ENCODE results near the gene SGCA. TPM values are rescaled to one million over a fixed set of nuclear protein-coding genes. Genes with fewer than 3 reads are reported as not detected.

The SGCA gene
- polyA plus RNA-seq, 1 donor from 2014 or later = 0.43 TPM

DNA sequence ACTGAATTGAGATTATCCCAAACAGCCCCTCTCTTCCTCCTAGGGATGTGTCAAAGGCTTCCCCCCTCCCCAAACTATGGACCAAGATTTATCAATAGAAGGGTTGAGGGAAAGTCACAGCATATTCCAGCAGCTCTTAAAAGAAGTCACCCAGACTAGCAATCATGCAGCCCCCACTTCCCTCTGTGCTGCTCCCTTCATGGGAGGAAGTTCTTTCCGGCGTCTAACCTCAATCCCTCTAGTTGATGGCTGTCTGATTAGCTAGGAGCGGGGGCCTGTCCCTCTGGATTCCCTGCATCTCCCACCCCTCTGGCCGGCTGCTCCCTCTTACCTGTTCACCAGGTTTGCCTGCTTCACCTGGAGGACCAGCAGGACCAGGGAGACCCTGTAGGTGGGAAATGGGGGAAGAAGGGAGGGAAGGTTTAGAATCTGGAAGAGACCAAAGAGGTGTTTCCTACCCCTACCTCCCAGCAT, 26.4 kb downstream of the SGCA start:
- TF ChIP-seq, protein P1, sequence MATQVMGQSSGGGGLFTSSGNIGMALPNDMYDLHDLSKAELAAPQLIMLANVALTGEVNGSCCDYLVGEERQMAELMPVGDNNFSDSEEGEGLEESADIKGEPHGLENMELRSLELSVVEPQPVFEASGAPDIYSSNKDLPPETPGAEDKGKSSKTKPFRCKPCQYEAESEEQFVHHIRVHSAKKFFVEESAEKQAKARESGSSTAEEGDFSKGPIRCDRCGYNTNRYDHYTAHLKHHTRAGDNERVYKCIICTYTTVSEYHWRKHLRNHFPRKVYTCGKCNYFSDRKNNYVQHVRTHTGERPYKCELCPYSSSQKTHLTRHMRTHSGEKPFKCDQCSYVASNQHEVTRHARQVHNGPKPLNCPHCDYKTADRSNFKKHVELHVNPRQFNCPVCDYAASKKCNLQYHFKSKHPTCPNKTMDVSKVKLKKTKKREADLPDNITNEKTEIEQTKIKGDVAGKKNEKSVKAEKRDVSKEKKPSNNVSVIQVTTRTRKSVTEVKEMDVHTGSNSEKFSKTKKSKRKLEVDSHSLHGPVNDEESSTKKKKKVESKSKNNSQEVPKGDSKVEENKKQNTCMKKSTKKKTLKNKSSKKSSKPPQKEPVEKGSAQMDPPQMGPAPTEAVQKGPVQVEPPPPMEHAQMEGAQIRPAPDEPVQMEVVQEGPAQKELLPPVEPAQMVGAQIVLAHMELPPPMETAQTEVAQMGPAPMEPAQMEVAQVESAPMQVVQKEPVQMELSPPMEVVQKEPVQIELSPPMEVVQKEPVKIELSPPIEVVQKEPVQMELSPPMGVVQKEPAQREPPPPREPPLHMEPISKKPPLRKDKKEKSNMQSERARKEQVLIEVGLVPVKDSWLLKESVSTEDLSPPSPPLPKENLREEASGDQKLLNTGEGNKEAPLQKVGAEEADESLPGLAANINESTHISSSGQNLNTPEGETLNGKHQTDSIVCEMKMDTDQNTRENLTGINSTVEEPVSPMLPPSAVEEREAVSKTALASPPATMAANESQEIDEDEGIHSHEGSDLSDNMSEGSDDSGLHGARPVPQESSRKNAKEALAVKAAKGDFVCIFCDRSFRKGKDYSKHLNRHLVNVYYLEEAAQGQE (IDR thresholded peaks at IDR 0.05; ENCODE audit: borderline replicate concordance) = no peak
- TF ChIP-seq, protein P2, sequence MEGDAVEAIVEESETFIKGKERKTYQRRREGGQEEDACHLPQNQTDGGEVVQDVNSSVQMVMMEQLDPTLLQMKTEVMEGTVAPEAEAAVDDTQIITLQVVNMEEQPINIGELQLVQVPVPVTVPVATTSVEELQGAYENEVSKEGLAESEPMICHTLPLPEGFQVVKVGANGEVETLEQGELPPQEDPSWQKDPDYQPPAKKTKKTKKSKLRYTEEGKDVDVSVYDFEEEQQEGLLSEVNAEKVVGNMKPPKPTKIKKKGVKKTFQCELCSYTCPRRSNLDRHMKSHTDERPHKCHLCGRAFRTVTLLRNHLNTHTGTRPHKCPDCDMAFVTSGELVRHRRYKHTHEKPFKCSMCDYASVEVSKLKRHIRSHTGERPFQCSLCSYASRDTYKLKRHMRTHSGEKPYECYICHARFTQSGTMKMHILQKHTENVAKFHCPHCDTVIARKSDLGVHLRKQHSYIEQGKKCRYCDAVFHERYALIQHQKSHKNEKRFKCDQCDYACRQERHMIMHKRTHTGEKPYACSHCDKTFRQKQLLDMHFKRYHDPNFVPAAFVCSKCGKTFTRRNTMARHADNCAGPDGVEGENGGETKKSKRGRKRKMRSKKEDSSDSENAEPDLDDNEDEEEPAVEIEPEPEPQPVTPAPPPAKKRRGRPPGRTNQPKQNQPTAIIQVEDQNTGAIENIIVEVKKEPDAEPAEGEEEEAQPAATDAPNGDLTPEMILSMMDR (IDR thresholded peaks at IDR 0.05; ENCODE audit: poor library complexity, severe bottlenecking) = no peak
- TF ChIP-seq POLR2AphosphoS5 (IDR thresholded peaks at IDR 0.05) (no peak), EP300 (conservative IDR thresholded peaks at IDR 0.05; ENCODE audit: poor library complexity, severe bottlenecking) (no peak), TAF1 (IDR thresholded peaks at IDR 0.05; ENCODE audit: low read depth) (no peak), EZH2 (IDR thresholded peaks at IDR 0.05; ENCODE audit: borderline replicate concordance, insufficient read depth, low read length, poor library complexity, severe bottlenecking) (no peak), SMC3 (conservative IDR thresholded peaks at IDR 0.05; ENCODE audit: poor library complexity) (no peak), MXI1 (conservative IDR thresholded peaks at IDR 0.05; ENCODE audit: poor library complexity, severe bottlenecking) (no peak), RAD21 (conservative IDR thresholded peaks at IDR 0.05) (no peak)
- no peak overlapping the region for H3K4me2 ChIP-seq (ENCODE audit: low read length)
- H3K36me3 ChIP-seq (ENCODE audit: insufficient read depth, low read length) = no peaks in the 10 kb centered on the region
- H3K9me2 ChIP-seq (ENCODE audit: insufficient read depth, low read length) = no peaks in the 10 kb centered on the region
- H3K9ac ChIP-seq (ENCODE audit: low read length) = no peak overlapping the region
- H2AFZ ChIP-seq (ENCODE audit: low read depth, low read length) = no peak overlapping the region
- H3K4me3 ChIP-seq (ENCODE audit: low read length) = no peak overlapping the region
- no peaks in the 10 kb centered on the region for H3K27me3 ChIP-seq (ENCODE audit: insufficient read depth, low read depth, low read length)
- H4K20me1 ChIP-seq (ENCODE audit: insufficient read depth) = no peaks in the 10 kb centered on the region
- H3K27ac ChIP-seq (ENCODE audit: low read length) = no peak overlapping the region
- no peaks in the 10 kb centered on the region for H3F3A ChIP-seq (ENCODE audit: insufficient read depth, low read length, poor library complexity, severe bottlenecking)
- H3K9me3 ChIP-seq (ENCODE audit: low read length) = no peaks in the 10 kb centered on the region
- no peaks in the 10 kb centered on the region for H3K79me2 ChIP-seq (replicated peaks; ENCODE audit: insufficient read depth, low read length)

DNA sequence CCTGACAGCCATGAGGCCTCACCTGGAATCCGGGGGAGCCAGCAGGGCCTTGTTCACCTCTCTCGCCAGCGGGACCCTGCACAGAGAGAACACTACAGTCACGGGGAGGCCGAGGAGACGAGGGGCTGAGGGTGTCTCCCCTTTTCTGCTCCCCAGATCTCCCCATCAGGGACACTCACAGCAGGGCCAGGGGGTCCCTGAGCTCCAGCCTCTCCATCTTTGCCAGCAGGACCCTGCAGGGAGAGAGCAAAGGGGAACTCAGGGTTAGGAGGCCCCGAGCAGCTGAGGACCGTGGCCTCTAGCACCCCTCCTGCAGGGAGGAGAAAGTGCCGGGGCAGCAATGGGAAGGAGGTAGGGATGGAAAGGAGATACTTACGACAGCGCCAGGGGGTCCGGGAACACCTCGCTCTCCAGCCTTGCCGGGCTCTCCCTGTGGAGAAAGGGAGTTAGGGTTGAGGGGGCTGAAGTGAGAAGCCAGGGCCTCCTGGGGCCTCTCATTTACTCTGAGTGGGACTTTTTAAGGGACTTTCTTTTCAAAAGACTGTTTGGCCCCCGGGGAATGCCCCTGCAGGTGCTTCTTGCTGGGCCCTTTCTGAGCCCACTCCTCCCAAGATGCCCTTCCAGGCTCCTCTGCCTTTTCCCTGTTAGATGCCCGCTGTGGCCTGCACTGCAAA, 26.9 kb downstream of the SGCA start:
- H4K20me1 ChIP-seq (ENCODE audit: insufficient read depth) = no peaks in the 10 kb centered on the region
- no peak overlapping the region for H3K27ac ChIP-seq (ENCODE audit: low read length)
- no peaks in the 10 kb centered on the region for H3K27me3 ChIP-seq (ENCODE audit: insufficient read depth, low read depth, low read length)
- no peak overlapping the region for H2AFZ ChIP-seq (ENCODE audit: low read depth, low read length)
- no peak for TF ChIP-seq MXI1 (conservative IDR thresholded peaks at IDR 0.05; ENCODE audit: poor library complexity, severe bottlenecking)
- TF ChIP-seq POLR2AphosphoS5 (IDR thresholded peaks at IDR 0.05) = no peak
- no peak for TF ChIP-seq TAF1 (IDR thresholded peaks at IDR 0.05; ENCODE audit: low read depth)
- no peak for TF ChIP-seq SMC3 (conservative IDR thresholded peaks at IDR 0.05; ENCODE audit: poor library complexity)
- no peak for TF ChIP-seq RAD21 (conservative IDR thresholded peaks at IDR 0.05)
- TF ChIP-seq, protein P1 (IDR thresholded peaks at IDR 0.05; ENCODE audit: borderline replicate concordance) = no peak
- TF ChIP-seq EP300 (conservative IDR thresholded peaks at IDR 0.05; ENCODE audit: poor library complexity, severe bottlenecking) = no peak
- TF ChIP-seq, protein P2 (IDR thresholded peaks at IDR 0.05; ENCODE audit: poor library complexity, severe bottlenecking) = no peak
- TF ChIP-seq EZH2 (IDR thresholded peaks at IDR 0.05; ENCODE audit: borderline replicate concordance, insufficient read depth, low read length, poor library complexity, severe bottlenecking) = no peak
- no peak overlapping the region for H3K4me3 ChIP-seq (ENCODE audit: low read length)
- no peaks in the 10 kb centered on the region for H3K36me3 ChIP-seq (ENCODE audit: insufficient read depth, low read length)
- no peaks in the 10 kb centered on the region for H3F3A ChIP-seq (ENCODE audit: insufficient read depth, low read length, poor library complexity, severe bottlenecking)
- no peaks in the 10 kb centered on the region for H3K9me3 ChIP-seq (ENCODE audit: low read length)
- no peaks in the 10 kb centered on the region for H3K9me2 ChIP-seq (ENCODE audit: insufficient read depth, low read length)
- no peaks in the 10 kb centered on the region for H3K79me2 ChIP-seq (replicated peaks; ENCODE audit: insufficient read depth, low read length)
- H3K4me2 ChIP-seq (ENCODE audit: low read length) = no peak overlapping the region
- no peak overlapping the region for H3K9ac ChIP-seq (ENCODE audit: low read length)
